Lower leg skin (tissue), 3 donors: Measurements from ENCODE around the gene LAMB4.

ENCODE experiments used
- POLR2A ChIP-seq, 2 donors: fragments of 450-650 bp; IDR thresholded peaks; one replicate each; pipeline ENCODE4 v1.6.1; 2016 to 2017; ENCODE audit warnings: antibody characterized with exemption in 2 of 2, mild to moderate bottlenecking in 1 of 2, moderate library complexity in 1 of 2
- TF ChIP-seq, protein P1 (sequence below), 3 donors: fragments of 450-650 bp; IDR thresholded peaks; one replicate each; pipeline ENCODE4 v1.5.1; 2016; ENCODE audit warnings: antibody characterized with exemption in 3 of 3, mild to moderate bottlenecking in 3 of 3, moderate library complexity in 2 of 3

DNA sequence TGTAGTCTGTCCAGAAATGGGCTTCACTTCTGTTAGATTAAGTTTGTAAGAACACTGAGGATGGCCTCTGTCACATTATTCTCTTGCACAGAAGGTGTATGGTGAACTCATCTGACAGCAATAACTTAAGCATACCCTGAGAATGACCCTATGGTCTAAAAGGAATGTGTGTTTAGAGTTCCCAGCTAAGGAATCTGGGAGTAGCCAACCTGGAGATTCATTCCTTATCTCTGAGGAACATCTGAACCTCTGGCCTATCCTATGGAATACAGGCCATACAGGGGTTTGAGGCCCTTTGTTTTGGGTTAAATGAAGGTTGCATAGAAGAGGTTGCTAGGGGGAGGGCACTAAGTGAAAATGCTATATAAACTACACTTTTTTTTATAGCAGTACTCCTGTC lies 41.4 kb downstream of the LAMB4 start:
- TF ChIP-seq, protein P1, sequence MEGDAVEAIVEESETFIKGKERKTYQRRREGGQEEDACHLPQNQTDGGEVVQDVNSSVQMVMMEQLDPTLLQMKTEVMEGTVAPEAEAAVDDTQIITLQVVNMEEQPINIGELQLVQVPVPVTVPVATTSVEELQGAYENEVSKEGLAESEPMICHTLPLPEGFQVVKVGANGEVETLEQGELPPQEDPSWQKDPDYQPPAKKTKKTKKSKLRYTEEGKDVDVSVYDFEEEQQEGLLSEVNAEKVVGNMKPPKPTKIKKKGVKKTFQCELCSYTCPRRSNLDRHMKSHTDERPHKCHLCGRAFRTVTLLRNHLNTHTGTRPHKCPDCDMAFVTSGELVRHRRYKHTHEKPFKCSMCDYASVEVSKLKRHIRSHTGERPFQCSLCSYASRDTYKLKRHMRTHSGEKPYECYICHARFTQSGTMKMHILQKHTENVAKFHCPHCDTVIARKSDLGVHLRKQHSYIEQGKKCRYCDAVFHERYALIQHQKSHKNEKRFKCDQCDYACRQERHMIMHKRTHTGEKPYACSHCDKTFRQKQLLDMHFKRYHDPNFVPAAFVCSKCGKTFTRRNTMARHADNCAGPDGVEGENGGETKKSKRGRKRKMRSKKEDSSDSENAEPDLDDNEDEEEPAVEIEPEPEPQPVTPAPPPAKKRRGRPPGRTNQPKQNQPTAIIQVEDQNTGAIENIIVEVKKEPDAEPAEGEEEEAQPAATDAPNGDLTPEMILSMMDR (IDR thresholded peaks at IDR 0.05), result no peak
- TF ChIP-seq POLR2A (IDR thresholded peaks at IDR 0.05), result no peak
